ENCODE results near the gene FER. TPM values are rescaled to one million over a fixed set of nuclear protein-coding genes. Genes with fewer than 3 reads are reported as not detected.
"Not testable (repeated sequence)": the region's sequence is repeated elsewhere in the genome, so short reads cannot be mapped to it uniquely, and the experiment has no call there.

FER gene
- total RNA-seq, 1 experiment from 2014 or later, result 20.6 TPM

GRCh38 chr5:109170629-109171350 lies 423.1 kb downstream of the FER start:
- Histone ChIP-seq H4K20me1 (ENCODE audit: insufficient read depth) (no peaks in the 10 kb centered on the region), H3K36me3 (ENCODE audit: low read depth) (no peaks in the 10 kb centered on the region), H3K4me3 (no peak overlapping the region), H3K4me1 (replicated peaks; ENCODE audit: insufficient read depth) (no peaks in the 10 kb centered on the region), H3K27me3 (ENCODE audit: insufficient read depth, low read depth) (no peaks in the 10 kb centered on the region), H3K9me2 (ENCODE audit: insufficient read depth) (no peaks in the 10 kb centered on the region), H3F3A (ENCODE audit: insufficient read depth, low read depth) (no peaks in the 10 kb centered on the region), H3K4me2 (no peak overlapping the region), H2AFZ (no peak overlapping the region), H3K27ac (no peak overlapping the region), H3K9me3 (ENCODE audit: insufficient read depth, low read depth) (no peaks in the 10 kb centered on the region), H3K79me2 (ENCODE audit: low read depth) (no peaks in the 10 kb centered on the region)
- POLR2A ChIA-PET (ENCODE audit: unreplicated experiment), result no interaction called here
- TF ChIP-seq EZH2 (IDR thresholded peaks at IDR 0.05; ENCODE audit: low read depth) (no peak), CTCF (conservative IDR thresholded peaks at IDR 0.05) (no peak)
- BruUV-seq (replicated peaks), result no TSS peak
- CTCF ChIA-PET, result no interaction called here
- intact Hi-C loops (cut with micrococcal nuclease; ENCODE audit: unreplicated experiment), result no loop called here
- DNase-seq, result no peak

GRCh38 chr5:109171437-109172073 lies 423.9 kb downstream of the FER start:
- H3K9me2 ChIP-seq (ENCODE audit: insufficient read depth); H3K4me3 ChIP-seq; H3K36me3 ChIP-seq (ENCODE audit: low read depth); CTCF ChIA-PET; H3K27ac ChIP-seq; H4K20me1 ChIP-seq (ENCODE audit: insufficient read depth); H3K4me2 ChIP-seq; DNase-seq; POLR2A ChIA-PET (ENCODE audit: unreplicated experiment); intact Hi-C loops (cut with micrococcal nuclease; ENCODE audit: unreplicated experiment); H3K9me3 ChIP-seq (ENCODE audit: insufficient read depth, low read depth); H2AFZ ChIP-seq; BruUV-seq (replicated peaks); H3K4me1 ChIP-seq (replicated peaks; ENCODE audit: insufficient read depth); H3F3A ChIP-seq (ENCODE audit: insufficient read depth, low read depth); H3K27me3 ChIP-seq (ENCODE audit: insufficient read depth, low read depth); H3K79me2 ChIP-seq (ENCODE audit: low read depth): not testable (repeated sequence)

GRCh38 chr5:109173036-109173794 lies 425.5 kb downstream of the FER start:
- Histone ChIP-seq H3K4me1 (replicated peaks; ENCODE audit: insufficient read depth) (no peaks in the 10 kb centered on the region), H4K20me1 (ENCODE audit: insufficient read depth) (no peaks in the 10 kb centered on the region), H3K27me3 (ENCODE audit: insufficient read depth, low read depth) (no peaks in the 10 kb centered on the region), H2AFZ (no peak overlapping the region), H3K9me3 (ENCODE audit: insufficient read depth, low read depth) (no peaks in the 10 kb centered on the region), H3F3A (ENCODE audit: insufficient read depth, low read depth) (no peaks in the 10 kb centered on the region), H3K79me2 (ENCODE audit: low read depth) (no peaks in the 10 kb centered on the region), H3K4me3 (no peak overlapping the region), H3K9me2 (ENCODE audit: insufficient read depth) (no peaks in the 10 kb centered on the region), H3K27ac (no peak overlapping the region), H3K4me2 (no peak overlapping the region), H3K36me3 (ENCODE audit: low read depth) (no peaks in the 10 kb centered on the region)
- DNase-seq, result no peak
- no TSS peak for BruUV-seq (replicated peaks)
- ChIA-PET CTCF (no interaction called here), POLR2A (ENCODE audit: unreplicated experiment) (no interaction called here)
- intact Hi-C loops (cut with micrococcal nuclease; ENCODE audit: unreplicated experiment), result no loop called here
- TF ChIP-seq EZH2 (IDR thresholded peaks at IDR 0.05; ENCODE audit: low read depth), result no peak
- no peak for TF ChIP-seq CTCF (conservative IDR thresholded peaks at IDR 0.05)
